ENCODE results near the gene LZTR1. TPM values are rescaled to one million over a fixed set of nuclear protein-coding genes. Genes with fewer than 3 reads are reported as not detected.
"Not testable (repeated sequence)": the region's sequence is repeated elsewhere in the genome, so short reads cannot be mapped to it uniquely, and the experiment has no call there.

LZTR1 gene
- total RNA-seq, 1 experiment from 2014 or later: 39.9 TPM

GRCh38 chr22:21029486-21030025 lies 47.5 kb downstream of the LZTR1 start:
- Histone ChIP-seq H3K4me3 (no peak overlapping the region), H3K4me1 (peaks cover 9% of the 10 kb centered on the region), H3K36me3 (no peaks in the 10 kb centered on the region)

GRCh38 chr22:21030032-21030431 lies 47.9 kb downstream of the LZTR1 start:
- peaks cover 9% of the 10 kb centered on the region for H3K4me1 ChIP-seq
- H3K27ac ChIP-seq: no peak overlapping the region
- no peaks in the 10 kb centered on the region for H3K9me3 ChIP-seq (replicated peaks)
- no peaks in the 10 kb centered on the region for H3K27me3 ChIP-seq
- H3K36me3 ChIP-seq: no peaks in the 10 kb centered on the region
- no peak overlapping the region for H3K4me3 ChIP-seq
- DNase-seq: no peak

More at GRCh38 chr22:21029486-21030025, 47.5 kb downstream of the LZTR1 start:
- Histone ChIP-seq H3K27ac (no peak overlapping the region), H3K9me3 (replicated peaks) (no peaks in the 10 kb centered on the region), H3K27me3 (no peaks in the 10 kb centered on the region)
- DNase-seq: no peak

GRCh38 chr22:21030621-21031544 lies 48.8 kb downstream of the LZTR1 start:
- DNase-seq: no peak
- Histone ChIP-seq H3K27me3 (no peaks in the 10 kb centered on the region), H3K36me3 (no peaks in the 10 kb centered on the region), H3K4me1 (peaks cover 9% of the 10 kb centered on the region), H3K27ac (no peak overlapping the region), H3K9me3 (replicated peaks) (no peaks in the 10 kb centered on the region), H3K4me3 (no peak overlapping the region)

GRCh38 chr22:21031545-21032036 lies 49.5 kb downstream of the LZTR1 start:
- H3K27me3 ChIP-seq: no peaks in the 10 kb centered on the region
- H3K27ac ChIP-seq: no peak overlapping the region
- no peak overlapping the region for H3K4me3 ChIP-seq
- H3K4me1 ChIP-seq: peaks cover 9% of the 10 kb centered on the region
- no peaks in the 10 kb centered on the region for H3K9me3 ChIP-seq (replicated peaks)
- H3K36me3 ChIP-seq: no peaks in the 10 kb centered on the region
- DNase-seq: no peak

GRCh38 chr22:21032037-21032867 lies 50.2 kb downstream of the LZTR1 start, which contains the start of gene SLC7A4:
Gene SLC7A4 (minus strand): TSS chr22:21032561. CDS start chr22:21031812, 749 bp downstream.
- Histone ChIP-seq H3K27ac (no peak within 1 kb of the TSS), H3K4me1 (peaks cover 6% of the 10 kb centered on the region), H3K4me3 (no peak within 1 kb of the TSS), H3K27me3 (no peaks in the 10 kb centered on the region), H3K36me3 (no peaks in the 10 kb centered on the region), H3K9me3 (replicated peaks) (no peaks in the 10 kb centered on the region)
- DNase-seq: no peak

GRCh38 chr22:21032868-21033688 lies 51.0 kb downstream of the LZTR1 start:
- no peaks in the 10 kb centered on the region for H3K36me3 ChIP-seq
- DNase-seq: no peak

GRCh38 chr22:21033895-21034294 lies 51.8 kb downstream of the LZTR1 start:
- Histone ChIP-seq H3K36me3 (no peaks in the 10 kb centered on the region), H3K4me3 (no peak overlapping the region), H3K4me1 (peaks cover 16% of the 10 kb centered on the region), H3K27me3 (no peaks in the 10 kb centered on the region), H3K27ac (no peak overlapping the region), H3K9me3 (replicated peaks) (no peaks in the 10 kb centered on the region)
- DNase-seq: no peak

More at GRCh38 chr22:21032868-21033688, 51.0 kb downstream of the LZTR1 start:
- Histone ChIP-seq H3K9me3 (replicated peaks) (no peaks in the 10 kb centered on the region), H3K27me3 (no peaks in the 10 kb centered on the region), H3K4me3 (no peak overlapping the region), H3K4me1 (peaks cover 10% of the 10 kb centered on the region), H3K27ac (no peak overlapping the region)

- no peaks in the 10 kb centered on the region for H3K9me3 ChIP-seq (replicated peaks)
- H3K4me1 ChIP-seq: peaks cover 19% of the 10 kb centered on the region
- no peak overlapping the region for H3K4me3 ChIP-seq
- no peak overlapping the region for H3K27ac ChIP-seq
- no peak for DNase-seq
- no peaks in the 10 kb centered on the region for H3K36me3 ChIP-seq
- H3K27me3 ChIP-seq: no peaks in the 10 kb centered on the region
These were observed 52.9 kb downstream of the LZTR1 start for GRCh38 chr22:21034989-21035388.

GRCh38 chr22:21038405-21038804 lies 56.3 kb downstream of the LZTR1 start:
- DNase-seq: peak; percentile 78 to 89
- Histone ChIP-seq H3K4me3 (no peak overlapping the region), H3K36me3 (no peaks in the 10 kb centered on the region), H3K4me1 (peaks cover 23% of the 10 kb centered on the region), H3K9me3 (replicated peaks) (no peaks in the 10 kb centered on the region), H3K27ac (peak overlapping the region; percentile 79), H3K27me3 (no peaks in the 10 kb centered on the region)

- H3K4me1 ChIP-seq: peaks cover 30% of the 10 kb centered on the region
- not testable (repeated sequence) for H3K36me3 ChIP-seq; DNase-seq; H3K27me3 ChIP-seq; H3K4me3 ChIP-seq; H3K9me3 ChIP-seq (replicated peaks)
- H3K27ac ChIP-seq: peak overlapping the region; percentile 79
These were observed 57.1 kb downstream of the LZTR1 start for GRCh38 chr22:21039158-21039557.

GRCh38 chr22:21041937-21042336 lies 59.8 kb downstream of the LZTR1 start:
- Histone ChIP-seq H3K9me3 (replicated peaks) (no peaks in the 10 kb centered on the region), H3K4me1 (peaks cover 38% of the 10 kb centered on the region), H3K36me3 (no peaks in the 10 kb centered on the region), H3K27me3 (no peaks in the 10 kb centered on the region), H3K27ac (no peak overlapping the region), H3K4me3 (no peak overlapping the region)
- peak in 1 of 2 experiments; percentile 39 for DNase-seq

GRCh38 chr22:21042978-21043859 lies 61.1 kb downstream of the LZTR1 start:
- H3K36me3 ChIP-seq: no peaks in the 10 kb centered on the region
- no peak overlapping the region for H3K27ac ChIP-seq
- peaks cover 36% of the 10 kb centered on the region for H3K4me1 ChIP-seq
- no peak for DNase-seq
- no peak overlapping the region for H3K4me3 ChIP-seq
- H3K27me3 ChIP-seq: no peaks in the 10 kb centered on the region
- H3K9me3 ChIP-seq (replicated peaks): no peaks in the 10 kb centered on the region

GRCh38 chr22:21043860-21044535 lies 61.9 kb downstream of the LZTR1 start:
- Histone ChIP-seq H3K9me3 (replicated peaks) (no peaks in the 10 kb centered on the region), H3K36me3 (no peaks in the 10 kb centered on the region), H3K27ac (peak overlapping the region; percentile 86), H3K27me3 (no peaks in the 10 kb centered on the region), H3K4me3 (peak overlapping the region; percentile 47), H3K4me1 (peaks cover 31% of the 10 kb centered on the region)
- peak in 1 of 2 experiments; percentile 36 for DNase-seq
